HCT116 (cell line): ENCODE data around the gene CCDC82. TPM values are rescaled to one million over a fixed set of nuclear protein-coding genes. Genes with fewer than 3 reads are reported as not detected.

Source experiments
- ATAC-seq: fragments of 200-7000 bp; cut with Tn5 transposase; 2 replicates; pipeline ENCODE4 v1.9.1; 2020; ENCODE audit warnings: mild to moderate bottlenecking, moderate library complexity
- BruUV-seq: library from RNA; stranded (reverse); fragments of 400-500 nt; replicated peaks from 2 replicates; lab custom pipeline; 2021; lab: Mats Ljungman, UMichigan
- CTCF ChIA-PET: fragments of 300-600 bp; sonication (Branson Sonifier 250); formaldehyde crosslinking; loops from one replicate; lab custom pipeline; 2021; ENCODE audit warnings: antibody characterized with exemption; lab: Charles Lee
- POLR2A ChIA-PET: fragments of 300-600, 350-600 bp; sonication (Branson Sonifier 250); formaldehyde crosslinking; loops from one replicate; lab custom pipeline; 2021; ENCODE audit warnings: antibody characterized with exemption; lab: Charles Lee
- RAD21 ChIA-PET, 2 experiments: fragments of 300-600 bp; sonication (Branson Sonifier 250); formaldehyde crosslinking; loops; one replicate each; lab custom pipeline; 2023; ENCODE audit warnings: low total read pairs in 2 of 2; ENCODE audit not compliant: uncharacterized antibody in 2 of 2, unreplicated experiment in 2 of 2, low non-redundant PET in 1 of 2; lab: Charles Lee
- DNase-seq: peaks from one replicate; pipeline ENCODE4 v3.0.0-alpha.2; 2010; ENCODE audit warnings: low read depth, low spot score
- H2AFZ ChIP-seq: fragments of 200-600 bp; shearing (Covaris generic), sonication (generic); 2 replicates; pipeline ENCODE4 v1.6.1; 2017; ENCODE audit warnings: low read depth, mixed run types, mixed read lengths, antibody characterized with exemption, low read length; ENCODE audit not compliant: poor library complexity, severe bottlenecking
- H3K27ac ChIP-seq: 2 replicates; pipeline ENCODE4 v1.5.1; 2012; ENCODE audit warnings: low read depth, low read length
- H3K27me3 ChIP-seq: fragments of 200-600 bp; sonication (generic); 2 replicates; pipeline ENCODE4 v1.6.1; 2016; ENCODE audit warnings: mixed run types, low read length, mixed read lengths; ENCODE audit not compliant: insufficient read depth
- H3K36me3 ChIP-seq, 2 experiments: fragments of 200-500 bp in 1 of 2; fragments of 200-600 bp in 1 of 2; sonication (Bioruptor generic) in 1 of 2; sonication (generic) in 1 of 2; 2 replicates each; pipeline versions ENCODE4 v1.5.1 to v1.6.1; 2014 to 2016; ENCODE audit warnings: low read length in 2 of 2, inconsistent platforms in 1 of 2, mixed read lengths in 1 of 2, mixed run types in 1 of 2; ENCODE audit not compliant: insufficient read depth in 2 of 2, control insufficient read depth in 1 of 2
- H3K4me1 ChIP-seq, 2 experiments: fragments of 200-600 bp in 1 of 2; sonication (generic) in 1 of 2; 2 replicates each; pipeline versions ENCODE4 v1.5.1 to v1.6.1; 2012 to 2017; ENCODE audit warnings: low read length in 2 of 2, inconsistent platforms in 1 of 2, mild to moderate bottlenecking in 1 of 2, mixed read lengths in 1 of 2, mixed run types in 1 of 2, moderate library complexity in 1 of 2; ENCODE audit not compliant: insufficient read depth in 2 of 2, control insufficient read depth in 1 of 2
- H3K4me2 ChIP-seq: fragments of 200-600 bp; sonication (generic); 2 replicates; pipeline ENCODE4 v1.6.1; 2017; ENCODE audit warnings: mixed run types, low read length, mixed read lengths
- H3K4me3 ChIP-seq, 2 experiments: fragments of 200-600 bp in 1 of 2; sonication (generic) in 1 of 2; replicated peaks in 1 of 2; 2 replicates each; pipeline ENCODE4 v1.5.1; 2011 to 2016; ENCODE audit warnings: low read length in 2 of 2, control low read depth in 1 of 2, low read depth in 1 of 2, mild to moderate bottlenecking in 1 of 2, mixed read lengths in 1 of 2, mixed run types in 1 of 2
- H3K79me2 ChIP-seq: fragments of 200-600 bp; sonication (generic); 2 replicates; pipeline ENCODE4 v1.6.1; 2017; ENCODE audit warnings: mild to moderate bottlenecking, mixed run types, low read length, moderate library complexity, mixed read lengths; ENCODE audit not compliant: insufficient read depth
- H3K9ac ChIP-seq: fragments of 200-600 bp; sonication (generic); 2 replicates; pipeline ENCODE4 v1.6.1; 2016; ENCODE audit warnings: low read length, mixed read lengths
- H3K9me2 ChIP-seq: fragments of 200-600 bp; sonication (generic), shearing (Covaris generic); 2 replicates; pipeline ENCODE4 v1.6.1; 2017; ENCODE audit warnings: mixed run types, mild to moderate bottlenecking, moderate library complexity; ENCODE audit not compliant: insufficient read depth
- H3K9me3 ChIP-seq, 2 experiments: fragments of 200-500 bp in 1 of 2; fragments of 200-600 bp in 1 of 2; sonication (Bioruptor generic) in 1 of 2; sonication (generic) in 1 of 2; 2 replicates each; pipeline ENCODE4 v1.6.1; 2014 to 2017; ENCODE audit warnings: low read length in 2 of 2, mixed read lengths in 2 of 2, inconsistent platforms in 1 of 2, low read depth in 1 of 2, mild to moderate bottlenecking in 1 of 2, mixed run types in 1 of 2, moderate library complexity in 1 of 2; ENCODE audit not compliant: control insufficient read depth in 1 of 2, insufficient read depth in 1 of 2
- H4K20me1 ChIP-seq: fragments of 200-600 bp; sonication (generic), shearing (Covaris generic); 2 replicates; pipeline ENCODE4 v1.6.1; 2017; ENCODE audit warnings: mixed run types, mild to moderate bottlenecking, moderate library complexity; ENCODE audit not compliant: insufficient read depth
- ATF3 ChIP-seq: IDR thresholded peaks from 2 replicates; pipeline ENCODE4 v1.6.1; 2012
- CBX3 ChIP-seq: IDR thresholded peaks from 2 replicates; pipeline ENCODE4 v1.6.1; 2012; ENCODE audit warnings: low read depth
- CEBPB ChIP-seq: IDR thresholded peaks from 2 replicates; pipeline ENCODE4 v1.6.1; 2012; ENCODE audit warnings: low read depth
- EGR1 ChIP-seq: IDR thresholded peaks from 2 replicates; pipeline ENCODE4 v1.6.1; 2012; ENCODE audit warnings: low read depth
- FOSL1 ChIP-seq: IDR thresholded peaks from 2 replicates; pipeline ENCODE4 v1.6.1; 2012; ENCODE audit warnings: low read depth
- SIN3A ChIP-seq: IDR thresholded peaks from 2 replicates; pipeline ENCODE4 v1.6.1; 2012; ENCODE audit warnings: low read depth
- YY1 ChIP-seq: IDR thresholded peaks from 2 replicates; pipeline ENCODE4 v1.6.1; 2011; ENCODE audit warnings: low read length, low read depth, moderate library complexity, mild to moderate bottlenecking; ENCODE audit not compliant: insufficient replicate concordance; ENCODE audit errors: extremely low read depth
- ZBTB33 ChIP-seq: IDR thresholded peaks from 2 replicates; pipeline ENCODE4 v1.6.1; 2011; ENCODE audit warnings: mild to moderate bottlenecking, low read length, moderate library complexity; ENCODE audit not compliant: insufficient replicate concordance; ENCODE audit errors: extremely low read depth
- intact Hi-C: fragments of 100-400 bp; cut with micrococcal nuclease; formaldehyde crosslinking; loops from 2 replicates; pipeline ENCODE4 v1.10.0; 2022
- total RNA-seq: library from RNA; stranded (reverse); gene quantifications from one replicate; pipeline ENCODE4 v1.2.1, GENCODE V29; 2021; ENCODE audit not compliant: unreplicated experiment
- TF ChIP-seq, protein P1 (sequence below): IDR thresholded peaks from 2 replicates; pipeline ENCODE4 v1.6.1; 2012

The CCDC82 gene
- total RNA-seq, 1 experiment from 2014 or later: 11.2 TPM

DNA sequence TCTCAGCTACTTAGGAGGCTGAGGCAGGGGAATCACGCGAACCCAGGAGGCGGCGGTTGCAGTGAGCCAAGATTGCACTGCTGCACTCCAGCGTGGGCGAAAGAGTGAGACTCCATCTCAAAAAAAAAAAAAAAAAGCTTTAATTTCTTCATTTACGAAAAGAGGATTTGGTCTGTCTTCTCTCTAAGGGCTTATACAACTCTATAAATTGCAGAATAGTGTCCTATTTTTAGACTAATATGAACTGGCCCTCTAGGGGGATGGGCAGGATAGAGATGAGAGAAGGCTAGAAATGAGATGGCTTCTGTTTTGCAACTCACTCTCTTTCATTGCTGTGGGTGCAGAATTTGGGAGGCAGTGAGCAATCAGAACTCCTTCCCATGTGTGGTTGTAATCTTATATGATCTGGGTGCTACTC is 58.0 kb downstream of the CCDC82 start:
- intact Hi-C loops: no loop called here

More for the DNA sequence above, 58.0 kb downstream of the CCDC82 start:
- Histone ChIP-seq H3K9me2 (no peaks in the 10 kb centered on the region), H3K4me2 (no peak overlapping the region), H3K27ac (no peak overlapping the region), H4K20me1 (no peaks in the 10 kb centered on the region), H3K4me1 (peaks cover 0 to 17% of the 10 kb centered on the region in 2 experiments; a peak in 1 of 4 replicates), H3K9ac (no peak overlapping the region), H3K9me3 (no peaks in the 10 kb centered on the region), H3K79me2 (no peaks in the 10 kb centered on the region), H3K27me3 (no peaks in the 10 kb centered on the region), H3K36me3 (no peaks in the 10 kb centered on the region), H3K4me3 (no peak overlapping the region), H2AFZ (no peak overlapping the region)
- RAD21 ChIA-PET: interaction anchor here in 1 of 2 experiments (1.3 kb wide), 1 partner anchor 11 kb away, joined by 3 read pairs; the partner anchor contains the start of gene MAML2
- no TSS peak for BruUV-seq
- DNase-seq (no peak), ATAC-seq (no peak)
- no peak for TF ChIP-seq CBX3
- no peak for TF ChIP-seq SIN3A
- TF ChIP-seq ZBTB33: no peak
- TF ChIP-seq CEBPB: no peak
- no peak for TF ChIP-seq EGR1
- no peak for TF ChIP-seq ATF3
- TF ChIP-seq, protein P1, sequence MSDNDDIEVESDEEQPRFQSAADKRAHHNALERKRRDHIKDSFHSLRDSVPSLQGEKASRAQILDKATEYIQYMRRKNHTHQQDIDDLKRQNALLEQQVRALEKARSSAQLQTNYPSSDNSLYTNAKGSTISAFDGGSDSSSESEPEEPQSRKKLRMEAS: no peak
- no peak for TF ChIP-seq FOSL1
- no peak for TF ChIP-seq YY1
- CTCF ChIA-PET: interaction anchor here (0.9 kb wide), 1 partner anchor 11 kb away, joined by 3 read pairs; the partner anchor contains the start of gene MAML2
- POLR2A ChIA-PET: no interaction called here
